HepG2 (cell line): ENCODE data around the gene MACROH2A1. TPM values are rescaled to one million over a fixed set of nuclear protein-coding genes. Genes with fewer than 3 reads are reported as not detected.

Source experiments
- ARID3A ChIP-seq: IDR thresholded peaks from 2 replicates; pipeline ENCODE4 v1.6.1; 2012; ENCODE audit warnings: low read depth, low read length, improper control_type of control experiment
- BORCS8-MEF2B ChIP-seq: sonication (generic); formaldehyde crosslinking; IDR thresholded peaks from 2 replicates; pipeline ENCODE4 v1.8.0; 2022; ENCODE audit warnings: mild to moderate bottlenecking, missing genetic modification reagents
- CREBL2 ChIP-seq: sonication (generic); formaldehyde crosslinking; IDR thresholded peaks from 2 replicates; pipeline ENCODE4 v1.8.1; 2023; ENCODE audit warnings: missing genetic modification reagents, mild to moderate bottlenecking, borderline replicate concordance
- DNMT1 ChIP-seq: sonication (generic); formaldehyde crosslinking; IDR thresholded peaks from 2 replicates; pipeline ENCODE4 v1.5.1; 2020; ENCODE audit warnings: mild to moderate bottlenecking, missing genetic modification reagents
- FOXA3 ChIP-seq: IDR thresholded peaks from 2 replicates; pipeline ENCODE4 v1.6.1; 2016; ENCODE audit warnings: missing genetic modification reagents, missing compliant biosample characterization
- FOXK1 ChIP-seq: sonication (generic); formaldehyde crosslinking; IDR thresholded peaks from 2 replicates; pipeline ENCODE4 v1.4.0; 2020; ENCODE audit warnings: low read depth, missing genetic modification reagents, borderline replicate concordance
- FOXK2 ChIP-seq: fragments of 450-650 bp; IDR thresholded peaks from 2 replicates; pipeline ENCODE4 v1.6.1; 2016
- HDAC2 ChIP-seq: sonication (generic); formaldehyde crosslinking; IDR thresholded peaks from 2 replicates; pipeline ENCODE4 v1.4.0; 2020; ENCODE audit warnings: missing genetic modification reagents
- MBD4 ChIP-seq: IDR thresholded peaks from 2 replicates; pipeline ENCODE4 v1.6.1; 2012; ENCODE audit warnings: low read length, inconsistent platforms, borderline replicate concordance
- POLR2G ChIP-seq: fragments of 200-400 bp; formaldehyde crosslinking; IDR thresholded peaks from 2 replicates; pipeline ENCODE4 v1.6.1; 2018; ENCODE audit warnings: mild to moderate bottlenecking, low read depth, low read length, moderate library complexity
- PRMT3 ChIP-seq: sonication (generic); formaldehyde crosslinking; IDR thresholded peaks from 2 replicates; pipeline ENCODE4 v1.8.1; 2022; ENCODE audit warnings: low read depth, mild to moderate bottlenecking, moderate library complexity, missing genetic modification reagents, borderline replicate concordance
- RFX5 ChIP-seq: IDR thresholded peaks from 2 replicates; pipeline ENCODE4 v1.6.1; 2011; ENCODE audit warnings: low read depth, low read length, improper control_type of control experiment
- SALL2 ChIP-seq: sonication (generic); formaldehyde crosslinking; IDR thresholded peaks from 2 replicates; pipeline ENCODE4 v1.8.1; 2023; ENCODE audit warnings: mild to moderate bottlenecking, missing genetic modification reagents, inconsistent platforms
- SAP130 ChIP-seq: IDR thresholded peaks from 2 replicates; pipeline ENCODE4 v1.6.1; 2016; ENCODE audit warnings: low read depth
- SOX6 ChIP-seq, 2 experiments: fragments of 450-650 bp in 1 of 2; sonication (generic) in 1 of 2; formaldehyde crosslinking in 1 of 2; IDR thresholded peaks; 2 replicates each; pipeline versions ENCODE4 v1.4.0 to v1.6.1; 2017 to 2020; ENCODE audit warnings: antibody characterized with exemption in 1 of 2, mild to moderate bottlenecking in 1 of 2, missing genetic modification reagents in 1 of 2
- ZNF547 ChIP-seq: sonication (generic); formaldehyde crosslinking; IDR thresholded peaks from 2 replicates; pipeline ENCODE4 v1.5.1; 2020; ENCODE audit warnings: mild to moderate bottlenecking, missing genetic modification reagents
- ZNF660 ChIP-seq: sonication (generic); formaldehyde crosslinking; IDR thresholded peaks from 2 replicates; pipeline ENCODE4 v1.5.1; 2020; ENCODE audit warnings: mild to moderate bottlenecking, low read depth, missing genetic modification reagents, borderline replicate concordance
- ZNF670 ChIP-seq: sonication (generic); formaldehyde crosslinking; IDR thresholded peaks from 2 replicates; pipeline ENCODE4 v1.8.0; 2022; ENCODE audit warnings: mild to moderate bottlenecking, missing genetic modification reagents, borderline replicate concordance
- ZNF691 ChIP-seq: sonication (generic); formaldehyde crosslinking; IDR thresholded peaks from 2 replicates; pipeline ENCODE4 v1.4.0; 2020; ENCODE audit warnings: missing genetic modification reagents, low read depth, mild to moderate bottlenecking, borderline replicate concordance
- ZNF710 ChIP-seq: sonication (generic); formaldehyde crosslinking; IDR thresholded peaks from 2 replicates; pipeline ENCODE4 v1.5.0; 2020; ENCODE audit warnings: mild to moderate bottlenecking, missing genetic modification reagents, borderline replicate concordance
- polyA plus RNA-seq, 8 experiments: library from polyadenylated mRNA; depleted of rRNA in 3 of 8; stranded (reverse) in 7 of 8; unstranded in 1 of 8; fragments of >200 nt; fragmentation: Illumina TruSeq in 4 of 8; extraction: Trizol in 4 of 8; gene quantifications; 2 replicates each; pipeline versions ENCODE4 v1.2.1 to v1.2.3, GENCODE V29; 2011 to 2016; ENCODE audit warnings: low read depth in 4 of 8, missing spikeins in 1 of 8, mixed read lengths in 1 of 8; ENCODE audit not compliant: insufficient read depth in 1 of 8
- total RNA-seq, 5 experiments: library from RNA; depleted of rRNA; stranded (reverse); fragments of >200 nt; fragmentation: Illumina TruSeq; extraction: Trizol; gene quantifications; 2 replicates each; pipeline ENCODE4 v1.2.3, GENCODE V29; 2016; ENCODE audit warnings: low read depth in 1 of 5
- TF ChIP-seq, protein P1 (sequence below): sonication (generic); formaldehyde crosslinking; IDR thresholded peaks from 2 replicates; pipeline ENCODE4 v1.4.0; 2020; ENCODE audit warnings: missing genetic modification reagents; ENCODE audit errors: not compliant biosample characterization
- TF ChIP-seq, protein P2 (sequence below): fragments of 450-650 bp; IDR thresholded peaks from 2 replicates; pipeline ENCODE4 v1.6.1; 2016

MACROH2A1 gene
- total and polyA plus RNA-seq, 2 of the 13 experiments (the other 11 are each of a cell fraction or from before 2014, with no cell fraction given), result 69.1 to 158 TPM

DNA sequence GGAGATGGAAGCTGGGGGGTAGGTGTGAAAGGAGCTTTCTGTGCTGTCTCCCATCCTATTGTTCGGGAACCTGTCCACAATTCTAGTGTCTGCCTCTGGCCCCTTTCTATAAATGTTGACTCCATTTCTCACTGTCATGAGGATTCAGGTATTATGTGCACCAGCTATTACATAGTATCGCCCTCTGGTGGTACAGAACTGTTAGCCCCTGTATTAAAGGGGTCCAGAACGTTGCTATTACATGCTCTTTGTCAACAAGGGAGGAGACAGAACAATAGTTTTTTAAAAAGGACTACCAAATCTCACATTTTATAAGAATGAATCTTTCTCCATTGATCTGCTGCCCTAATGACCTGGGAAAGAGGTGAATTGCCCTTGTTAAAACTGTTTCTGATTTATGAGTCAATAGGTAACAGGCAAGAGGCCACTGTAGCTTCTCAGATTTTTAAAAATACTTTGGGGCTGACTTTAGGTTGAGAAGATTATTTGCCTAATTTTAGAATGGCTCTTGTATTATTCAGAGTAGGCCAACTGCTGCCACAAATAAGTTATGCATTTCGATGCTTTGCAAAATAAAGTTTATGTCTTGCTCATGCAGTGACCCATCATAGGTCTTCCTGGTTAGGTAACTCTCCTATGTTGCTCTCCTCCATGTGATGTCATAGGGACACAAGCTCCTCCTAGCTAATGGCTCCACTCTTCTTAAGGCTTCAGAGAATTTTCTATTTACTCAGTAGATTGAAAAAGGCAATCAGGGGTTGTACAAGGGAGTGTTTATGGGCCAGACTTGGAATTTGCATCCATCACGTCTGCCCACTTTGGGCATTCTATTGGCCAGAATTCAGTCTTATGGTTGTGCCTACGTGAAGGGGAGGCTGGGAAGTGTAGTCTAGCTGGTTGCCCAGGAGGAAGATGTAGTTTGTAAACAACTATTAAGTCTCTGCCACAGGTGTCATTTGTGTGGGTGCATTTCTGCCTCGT lies 27.4 kb upstream of the MACROH2A1 start (continued):
- TF ChIP-seq SOX6 (IDR thresholded peaks at IDR 0.05), result no peak
- TF ChIP-seq SOX6 (CRISPR knock-in tag; IDR thresholded peaks at IDR 0.05), result no peak
- TF ChIP-seq ZNF660 (CRISPR knock-in tag), result no peak
- no peak for TF ChIP-seq SAP130
- no peak for TF ChIP-seq ZNF547 (CRISPR knock-in tag)
- peak; percentile 66 for TF ChIP-seq FOXA3 (CRISPR knock-in tag)
- no peak for TF ChIP-seq MBD4
- TF ChIP-seq BORCS8-MEF2B (CRISPR knock-in tag), result no peak
- TF ChIP-seq, protein P1, sequence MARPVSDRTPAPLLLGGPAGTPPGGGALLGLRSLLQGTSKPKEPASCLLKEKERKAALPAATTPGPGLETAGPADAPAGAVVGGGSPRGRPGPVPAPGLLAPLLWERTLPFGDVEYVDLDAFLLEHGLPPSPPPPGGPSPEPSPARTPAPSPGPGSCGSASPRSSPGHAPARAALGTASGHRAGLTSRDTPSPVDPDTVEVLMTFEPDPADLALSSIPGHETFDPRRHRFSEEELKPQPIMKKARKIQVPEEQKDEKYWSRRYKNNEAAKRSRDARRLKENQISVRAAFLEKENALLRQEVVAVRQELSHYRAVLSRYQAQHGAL (CRISPR knock-in tag), result no peak
- TF ChIP-seq FOXK2, result no peak
- peak; percentile 26; the same call in 1 of the 2 replicates for TF ChIP-seq ARID3A
- peak; percentile 26; the same call in 1 of the 2 replicates for TF ChIP-seq FOXK1
- TF ChIP-seq HDAC2 (CRISPR knock-in tag), result no peak
- no peak for TF ChIP-seq PRMT3 (CRISPR knock-in tag)
- TF ChIP-seq DNMT1 (CRISPR knock-in tag), result no peak
- TF ChIP-seq, protein P2, sequence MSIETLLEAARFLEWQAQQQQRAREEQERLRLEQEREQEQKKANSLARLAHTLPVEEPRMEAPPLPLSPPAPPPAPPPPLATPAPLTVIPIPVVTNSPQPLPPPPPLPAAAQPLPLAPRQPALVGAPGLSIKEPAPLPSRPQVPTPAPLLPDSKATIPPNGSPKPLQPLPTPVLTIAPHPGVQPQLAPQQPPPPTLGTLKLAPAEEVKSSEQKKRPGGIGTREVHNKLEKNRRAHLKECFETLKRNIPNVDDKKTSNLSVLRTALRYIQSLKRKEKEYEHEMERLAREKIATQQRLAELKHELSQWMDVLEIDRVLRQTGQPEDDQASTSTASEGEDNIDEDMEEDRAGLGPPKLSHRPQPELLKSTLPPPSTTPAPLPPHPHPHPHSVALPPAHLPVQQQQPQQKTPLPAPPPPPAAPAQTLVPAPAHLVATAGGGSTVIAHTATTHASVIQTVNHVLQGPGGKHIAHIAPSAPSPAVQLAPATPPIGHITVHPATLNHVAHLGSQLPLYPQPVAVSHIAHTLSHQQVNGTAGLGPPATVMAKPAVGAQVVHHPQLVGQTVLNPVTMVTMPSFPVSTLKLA, result no peak
- TF ChIP-seq RFX5, result no peak
- TF ChIP-seq ZNF670 (CRISPR knock-in tag), result no peak
- TF ChIP-seq ZNF710, result no peak
- TF ChIP-seq POLR2G, result no peak
- no peak for TF ChIP-seq ZNF691 (CRISPR knock-in tag)
- no peak for TF ChIP-seq SALL2 (CRISPR knock-in tag)
- no peak for TF ChIP-seq CREBL2
